ENCODE measurements around the gene FAM118B.
A peak's percentile ranks its signal among the peaks of the same experiment; 100 is the strongest.

Gene FAM118B

DNA sequence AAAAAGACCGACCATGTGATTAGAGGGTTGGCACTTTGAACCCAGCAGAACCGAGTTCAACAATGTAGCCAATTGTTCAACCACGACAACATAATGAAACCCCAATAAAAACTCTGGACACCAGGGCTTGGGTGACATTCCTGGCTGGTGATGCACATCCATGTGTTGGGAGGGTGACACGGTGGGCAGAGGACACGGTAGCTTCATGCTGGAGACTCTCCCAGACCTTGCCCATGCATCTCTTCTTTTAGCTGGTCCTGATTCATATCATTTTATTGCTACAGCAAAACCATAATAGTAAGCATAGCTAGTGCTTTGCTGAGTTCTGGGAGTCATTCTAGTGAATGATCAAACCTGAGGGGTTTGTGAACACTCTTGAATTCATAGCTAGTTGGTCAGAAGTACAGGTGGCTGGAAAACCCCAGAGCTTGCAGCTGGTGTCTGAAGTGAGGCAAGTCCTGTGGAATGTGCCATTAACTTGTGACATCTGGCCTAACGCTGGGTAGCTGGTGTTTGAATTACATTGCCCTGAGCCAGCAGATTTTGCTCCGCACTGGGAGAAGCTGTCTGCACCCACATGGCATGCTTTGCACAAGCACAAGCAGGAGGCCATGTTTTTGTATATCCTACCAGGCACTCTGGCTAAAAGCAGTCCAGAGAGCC lies 14.2 kb upstream of the FAM118B start:
- Histone ChIP-seq H3K9ac (ENCODE audit: low read depth in 1 of 2, low read length in 2 of 2) (no peak overlapping the region), H3K27ac (ENCODE audit: low read depth, low read length) (no peak overlapping the region), H3K4me1 (ENCODE audit: control insufficient read depth in 1 of 2, insufficient read depth in 2 of 2, low read length in 2 of 2) (peaks cover 0 to 1% of the 10 kb centered on the region in 2 donors), H3K9me3 (ENCODE audit: control insufficient read depth in 1 of 2, low read length in 2 of 2) (peaks cover 6 to 11% of the 10 kb centered on the region in 2 donors), H3K4me3 (ENCODE audit: low read depth in 1 of 2, low read length in 2 of 2) (no peak overlapping the region), H3K36me3 (ENCODE audit: control insufficient read depth in 1 of 2, insufficient read depth in 2 of 2, low read length in 2 of 2) (peaks cover 25 to 75% of the 10 kb centered on the region in 2 donors), H3K27me3 (ENCODE audit: control insufficient read depth in 1 of 2, insufficient read depth in 2 of 2, low read length in 2 of 2) (no peaks in the 10 kb centered on the region)

DNA sequence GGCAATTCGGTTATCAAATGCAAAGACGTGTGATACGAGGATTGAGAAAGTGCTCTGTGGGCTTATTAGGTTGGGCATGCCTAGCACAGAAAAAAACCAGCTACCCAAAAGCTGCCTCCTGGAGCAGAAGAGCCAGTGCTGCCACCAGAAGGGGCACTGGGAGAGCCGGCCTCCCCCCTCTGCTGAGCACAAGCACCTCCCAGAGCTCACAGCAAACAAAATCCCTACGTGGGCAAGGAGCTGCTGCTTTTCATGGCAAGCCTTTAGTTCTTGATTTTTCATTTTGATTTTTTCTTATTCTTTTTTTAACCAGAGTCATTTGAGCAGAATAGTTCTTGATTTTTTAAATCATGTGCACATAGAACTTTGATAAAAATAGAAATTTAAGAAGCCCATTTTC lies 12.9 kb upstream of the FAM118B start:
- Histone ChIP-seq H3K9ac (ENCODE audit: low read depth in 1 of 2, low read length in 2 of 2) (no peak overlapping the region), H3K9me3 (ENCODE audit: control insufficient read depth in 1 of 2, low read length in 2 of 2) (peaks cover 6 to 11% of the 10 kb centered on the region in 2 donors), H3K4me1 (ENCODE audit: control insufficient read depth in 1 of 2, insufficient read depth in 2 of 2, low read length in 2 of 2) (peaks cover 7 to 13% of the 10 kb centered on the region in 2 donors), H3K27ac (ENCODE audit: low read depth, low read length) (no peak overlapping the region), H3K36me3 (ENCODE audit: control insufficient read depth in 1 of 2, insufficient read depth in 2 of 2, low read length in 2 of 2) (peaks cover 35 to 75% of the 10 kb centered on the region in 2 donors), H3K4me3 (ENCODE audit: low read depth in 1 of 2, low read length in 2 of 2) (no peak overlapping the region), H3K27me3 (ENCODE audit: control insufficient read depth in 1 of 2, insufficient read depth in 2 of 2, low read length in 2 of 2) (no peaks in the 10 kb centered on the region)

DNA sequence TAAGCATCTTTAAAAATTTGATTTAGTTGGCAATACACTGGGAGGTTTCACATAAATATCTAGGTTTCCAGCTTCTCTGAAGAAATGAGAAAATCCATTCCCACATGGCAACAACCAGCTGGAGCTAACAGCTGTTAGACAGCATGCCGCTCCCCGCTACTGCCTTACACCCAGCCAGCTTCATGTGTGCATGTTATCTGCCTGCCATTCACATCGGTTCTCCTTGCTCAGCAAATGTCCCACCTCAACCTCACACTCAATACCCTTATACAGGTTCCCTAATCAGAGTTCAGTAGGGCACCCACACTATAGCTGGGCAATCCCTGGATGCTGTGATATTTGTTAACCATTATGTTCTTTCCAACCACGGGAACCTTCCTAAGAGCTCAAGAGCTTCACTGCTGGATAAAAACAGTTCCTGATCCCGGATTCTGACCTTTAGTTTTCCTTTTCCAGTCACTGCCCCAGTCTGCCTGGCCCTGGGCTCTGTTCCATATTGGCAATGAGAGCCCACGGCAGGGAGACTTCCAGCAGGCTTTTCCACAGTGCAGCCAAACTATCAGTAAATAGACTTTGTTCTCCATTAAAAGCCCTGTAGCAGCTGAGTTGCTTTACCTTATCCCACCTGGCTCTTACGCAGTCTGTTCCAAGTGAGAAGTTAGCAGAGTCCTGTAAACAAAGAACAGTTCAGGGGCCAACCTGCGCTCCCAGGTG lies 8.8 kb upstream of the FAM118B start:
- Histone ChIP-seq H3K27ac (ENCODE audit: low read depth, low read length) (no peak overlapping the region), H3K9ac (ENCODE audit: low read depth in 1 of 2, low read length in 2 of 2) (no peak overlapping the region), H3K36me3 (ENCODE audit: control insufficient read depth in 1 of 2, insufficient read depth in 2 of 2, low read length in 2 of 2) (peaks cover 36 to 79% of the 10 kb centered on the region in 2 donors), H3K4me3 (ENCODE audit: low read depth in 1 of 2, low read length in 2 of 2) (no peak overlapping the region), H3K27me3 (ENCODE audit: control insufficient read depth in 1 of 2, insufficient read depth in 2 of 2, low read length in 2 of 2) (no peaks in the 10 kb centered on the region), H3K4me1 (ENCODE audit: control insufficient read depth in 1 of 2, insufficient read depth in 2 of 2, low read length in 2 of 2) (peaks cover 9 to 13% of the 10 kb centered on the region in 2 donors), H3K9me3 (ENCODE audit: control insufficient read depth in 1 of 2, low read length in 2 of 2) (peaks cover 0 to 5% of the 10 kb centered on the region in 2 donors)

DNA sequence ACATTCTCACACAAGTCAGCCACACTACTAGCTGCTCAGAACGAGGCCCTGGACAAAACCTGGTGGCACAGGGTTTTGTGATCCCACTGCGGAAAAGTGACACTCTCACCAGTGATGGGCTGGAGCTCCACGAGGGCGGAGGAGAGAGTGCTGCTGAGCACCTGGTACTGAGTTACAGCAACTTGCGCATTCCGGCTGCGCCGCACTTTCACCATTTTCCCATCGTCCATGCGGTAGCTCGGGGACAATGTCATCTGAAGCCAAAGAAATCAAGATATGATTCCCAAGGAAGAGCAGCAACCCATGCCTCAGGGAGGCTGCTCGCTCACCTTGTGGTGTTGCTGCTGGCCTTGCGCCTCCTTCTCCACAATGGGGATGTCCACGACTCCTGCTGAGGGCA lies 6.2 kb upstream of the FAM118B start:
- Histone ChIP-seq H3K27ac (ENCODE audit: low read depth, low read length) (no peak overlapping the region), H3K9me3 (ENCODE audit: control insufficient read depth in 1 of 2, low read length in 2 of 2) (no peaks in the 10 kb centered on the region), H3K4me3 (ENCODE audit: low read depth in 1 of 2, low read length in 2 of 2) (no peak overlapping the region), H3K36me3 (ENCODE audit: control insufficient read depth in 1 of 2, insufficient read depth in 2 of 2, low read length in 2 of 2) (peaks cover 33 to 73% of the 10 kb centered on the region in 2 donors), H3K27me3 (ENCODE audit: control insufficient read depth in 1 of 2, insufficient read depth in 2 of 2, low read length in 2 of 2) (no peaks in the 10 kb centered on the region), H3K9ac (ENCODE audit: low read depth in 1 of 2, low read length in 2 of 2) (no peak overlapping the region), H3K4me1 (ENCODE audit: control insufficient read depth in 1 of 2, insufficient read depth in 2 of 2, low read length in 2 of 2) (peaks cover 10 to 15% of the 10 kb centered on the region in 2 donors)

DNA sequence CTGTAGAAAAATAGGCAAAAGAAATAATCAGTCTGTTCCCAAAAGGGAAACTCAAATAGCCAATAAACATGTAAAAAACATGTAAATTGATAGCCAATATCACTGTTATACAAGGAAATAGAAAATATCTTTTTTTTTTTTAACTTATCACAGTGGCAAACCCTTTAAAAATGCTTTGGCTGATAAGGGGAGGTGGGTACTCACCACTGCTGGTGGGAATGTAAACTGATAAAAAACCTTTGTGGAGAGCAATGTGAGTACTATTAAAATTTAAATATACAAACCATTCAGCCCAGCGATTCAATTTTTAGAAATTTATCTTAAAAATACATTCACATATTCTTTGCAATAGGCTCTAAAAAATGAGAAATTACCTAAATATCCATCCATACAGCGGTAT lies 3.7 kb upstream of the FAM118B start:
- Histone ChIP-seq H3K9ac (ENCODE audit: low read depth in 1 of 2, low read length in 2 of 2) (no peak overlapping the region), H3K36me3 (ENCODE audit: control insufficient read depth in 1 of 2, insufficient read depth in 2 of 2, low read length in 2 of 2) (peaks cover 22 to 47% of the 10 kb centered on the region in 2 donors), H3K9me3 (ENCODE audit: control insufficient read depth in 1 of 2, low read length in 2 of 2) (no peaks in the 10 kb centered on the region), H3K27ac (ENCODE audit: low read depth, low read length) (no peak overlapping the region), H3K4me1 (ENCODE audit: control insufficient read depth in 1 of 2, insufficient read depth in 2 of 2, low read length in 2 of 2) (peaks cover 21 to 26% of the 10 kb centered on the region in 2 donors), H3K4me3 (ENCODE audit: low read depth in 1 of 2, low read length in 2 of 2) (no peak overlapping the region), H3K27me3 (ENCODE audit: control insufficient read depth in 1 of 2, insufficient read depth in 2 of 2, low read length in 2 of 2) (no peaks in the 10 kb centered on the region)

DNA sequence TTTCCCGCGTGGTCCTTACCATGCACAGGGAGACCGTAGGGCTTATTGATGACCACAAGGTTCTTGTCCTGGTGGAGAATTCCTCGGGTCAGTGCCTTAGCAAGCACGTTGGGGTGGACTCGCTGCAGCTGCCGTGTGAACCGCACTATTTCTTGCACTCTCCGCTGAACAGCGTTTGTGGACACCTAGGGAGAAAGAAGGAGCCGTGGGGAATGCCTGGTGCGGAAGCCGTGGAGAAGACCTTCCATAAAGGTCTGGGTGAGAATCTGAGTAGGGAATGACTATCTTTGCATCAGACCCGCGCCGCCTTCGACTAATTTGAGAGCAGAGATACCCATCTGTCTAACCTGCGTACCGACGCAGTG lies 729 bp upstream of the FAM118B start:
- peak overlapping the region; percentile 94 to 98 for H3K4me3 ChIP-seq (ENCODE audit: low read depth in 1 of 2, low read length in 2 of 2)
- peaks cover 28% of the 10 kb centered on the region in 2 donors for H3K4me1 ChIP-seq (ENCODE audit: control insufficient read depth in 1 of 2, insufficient read depth in 2 of 2, low read length in 2 of 2)
- peak overlapping the region; percentile 73 to 88 for H3K9ac ChIP-seq (ENCODE audit: low read depth in 1 of 2, low read length in 2 of 2)
- no peaks in the 10 kb centered on the region for H3K9me3 ChIP-seq (ENCODE audit: control insufficient read depth in 1 of 2, low read length in 2 of 2)
- no peaks in the 10 kb centered on the region for H3K27me3 ChIP-seq (ENCODE audit: control insufficient read depth in 1 of 2, insufficient read depth in 2 of 2, low read length in 2 of 2)
- no peak overlapping the region for H3K27ac ChIP-seq (ENCODE audit: low read depth, low read length)
- H3K36me3 ChIP-seq (ENCODE audit: control insufficient read depth in 1 of 2, insufficient read depth in 2 of 2, low read length in 2 of 2), result peaks cover 2 to 18% of the 10 kb centered on the region in 2 donors

DNA sequence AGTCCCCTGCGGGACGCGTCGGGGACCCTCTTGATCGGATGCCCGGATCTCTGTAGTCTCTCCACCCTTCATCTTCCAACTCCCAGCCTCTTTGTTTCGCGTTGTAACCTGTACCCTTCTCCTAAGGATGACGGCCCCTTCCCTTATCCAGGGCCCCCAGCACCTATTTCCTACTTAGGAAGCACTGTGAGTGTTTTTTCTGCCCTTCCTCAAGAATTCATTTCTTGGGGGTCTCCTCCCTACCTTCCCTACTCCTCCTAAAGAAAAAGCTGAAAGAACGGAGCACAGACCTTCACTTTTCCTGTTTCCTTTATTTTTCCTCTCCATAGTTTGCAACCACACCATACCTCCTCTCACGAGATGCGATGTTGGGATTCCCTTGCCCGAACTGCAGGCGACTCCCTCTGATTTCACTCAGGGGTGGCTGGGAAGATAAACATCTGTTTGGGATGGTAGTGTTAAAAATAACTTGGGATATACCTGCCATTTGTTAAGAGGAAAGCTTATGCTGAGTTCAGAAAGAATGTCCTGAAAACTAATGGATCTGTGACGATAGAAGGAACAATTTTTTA lies 593 bp downstream of the FAM118B start:
- Histone ChIP-seq H3K27me3 (ENCODE audit: control insufficient read depth in 1 of 2, insufficient read depth in 2 of 2, low read length in 2 of 2) (no peaks in the 10 kb centered on the region), H3K36me3 (ENCODE audit: control insufficient read depth in 1 of 2, insufficient read depth in 2 of 2, low read length in 2 of 2) (peaks cover 2 to 14% of the 10 kb centered on the region in 2 donors), H3K4me1 (ENCODE audit: control insufficient read depth in 1 of 2, insufficient read depth in 2 of 2, low read length in 2 of 2) (peaks cover 35 to 41% of the 10 kb centered on the region in 2 donors), H3K4me3 (ENCODE audit: low read depth in 1 of 2, low read length in 2 of 2) (peak overlapping the region; percentile 94 to 98), H3K9ac (ENCODE audit: low read depth in 1 of 2, low read length in 2 of 2) (peak overlapping the region; percentile 73 to 97), H3K9me3 (ENCODE audit: control insufficient read depth in 1 of 2, low read length in 2 of 2) (no peaks in the 10 kb centered on the region), H3K27ac (ENCODE audit: low read depth, low read length) (no peak overlapping the region)

DNA sequence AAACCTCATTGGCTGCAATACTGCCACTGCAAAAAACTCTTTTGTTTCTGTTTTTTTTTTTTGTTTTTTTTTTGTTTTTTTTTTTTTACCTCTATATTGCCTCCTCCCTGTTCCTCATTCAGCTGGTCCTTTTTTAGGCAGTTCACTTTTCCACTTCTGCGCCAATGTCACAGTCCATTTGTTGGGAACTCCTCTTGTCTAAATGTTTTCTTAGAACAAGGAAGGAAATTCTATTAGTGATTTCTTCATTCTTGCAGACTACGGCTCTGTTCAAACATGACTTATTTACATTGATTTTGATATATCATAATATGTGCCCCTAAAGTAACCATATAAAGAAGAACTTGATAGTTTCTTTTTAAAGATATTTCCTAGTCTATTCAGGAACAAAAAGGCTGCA lies 2.9 kb downstream of the FAM118B start:
- no peaks in the 10 kb centered on the region for H3K9me3 ChIP-seq (ENCODE audit: control insufficient read depth in 1 of 2, low read length in 2 of 2)
- peaks cover 42 to 57% of the 10 kb centered on the region in 2 donors for H3K4me1 ChIP-seq (ENCODE audit: control insufficient read depth in 1 of 2, insufficient read depth in 2 of 2, low read length in 2 of 2)
- H3K4me3 ChIP-seq (ENCODE audit: low read depth in 1 of 2, low read length in 2 of 2), result peak overlapping the region; percentile 10 to 56
- H3K9ac ChIP-seq (ENCODE audit: low read depth in 1 of 2, low read length in 2 of 2), result peak overlapping the region in 1 of 2 donors; percentile 3
- peaks cover 0 to 6% of the 10 kb centered on the region in 2 donors for H3K36me3 ChIP-seq (ENCODE audit: control insufficient read depth in 1 of 2, insufficient read depth in 2 of 2, low read length in 2 of 2)
- no peaks in the 10 kb centered on the region for H3K27me3 ChIP-seq (ENCODE audit: control insufficient read depth in 1 of 2, insufficient read depth in 2 of 2, low read length in 2 of 2)
- no peak overlapping the region for H3K27ac ChIP-seq (ENCODE audit: low read depth, low read length)

DNA sequence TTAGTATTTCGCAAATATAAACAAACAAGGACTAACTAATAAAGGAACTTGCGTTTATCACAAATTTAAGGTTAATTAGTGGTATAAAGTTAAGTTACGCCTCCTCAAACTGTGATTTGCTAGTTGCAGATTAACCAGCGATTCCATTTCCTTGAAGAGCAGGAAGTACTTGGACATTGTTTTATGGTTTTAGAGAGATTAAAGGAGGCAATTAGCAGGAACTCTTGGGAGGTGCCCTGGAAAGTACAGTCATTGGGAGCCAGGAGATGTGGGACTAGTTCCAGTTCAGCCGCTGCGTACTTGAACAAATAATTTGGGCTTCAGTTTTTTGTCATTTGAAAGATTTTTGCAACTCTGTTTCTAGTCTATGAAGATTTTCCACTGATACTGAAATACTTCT lies 3.3 kb downstream of the FAM118B start:
- peaks cover 44 to 57% of the 10 kb centered on the region in 2 donors for H3K4me1 ChIP-seq (ENCODE audit: control insufficient read depth in 1 of 2, insufficient read depth in 2 of 2, low read length in 2 of 2)
- H3K27ac ChIP-seq (ENCODE audit: low read depth, low read length), result no peak overlapping the region
- H3K27me3 ChIP-seq (ENCODE audit: control insufficient read depth in 1 of 2, insufficient read depth in 2 of 2, low read length in 2 of 2), result no peaks in the 10 kb centered on the region
- H3K9ac ChIP-seq (ENCODE audit: low read depth in 1 of 2, low read length in 2 of 2), result peak overlapping the region; percentile 3 to 17
- peaks cover 0 to 2% of the 10 kb centered on the region in 2 donors for H3K36me3 ChIP-seq (ENCODE audit: control insufficient read depth in 1 of 2, insufficient read depth in 2 of 2, low read length in 2 of 2)
- peak overlapping the region; percentile 10 to 56 for H3K4me3 ChIP-seq (ENCODE audit: low read depth in 1 of 2, low read length in 2 of 2)
- H3K9me3 ChIP-seq (ENCODE audit: control insufficient read depth in 1 of 2, low read length in 2 of 2), result no peaks in the 10 kb centered on the region

All from duodenal mucosa (tissue), 2 donors.